A549 treated with RU486 at 1 μM for 4 hours (cell line): Measurements from ENCODE around the gene MLXIPL. TPM values are rescaled to one million over a fixed set of nuclear protein-coding genes. Genes with fewer than 3 reads are reported as not detected.

ENCODE experiments used
- total RNA-seq: library from RNA; stranded (reverse); fragments of 200-300 nt; extraction: Qiagen RNA extraction; gene quantifications from 5 replicates; pipeline ENCODE4 v1.2.3, GENCODE V29; 2022; ENCODE audit warnings: low read depth

The MLXIPL gene, protein sequence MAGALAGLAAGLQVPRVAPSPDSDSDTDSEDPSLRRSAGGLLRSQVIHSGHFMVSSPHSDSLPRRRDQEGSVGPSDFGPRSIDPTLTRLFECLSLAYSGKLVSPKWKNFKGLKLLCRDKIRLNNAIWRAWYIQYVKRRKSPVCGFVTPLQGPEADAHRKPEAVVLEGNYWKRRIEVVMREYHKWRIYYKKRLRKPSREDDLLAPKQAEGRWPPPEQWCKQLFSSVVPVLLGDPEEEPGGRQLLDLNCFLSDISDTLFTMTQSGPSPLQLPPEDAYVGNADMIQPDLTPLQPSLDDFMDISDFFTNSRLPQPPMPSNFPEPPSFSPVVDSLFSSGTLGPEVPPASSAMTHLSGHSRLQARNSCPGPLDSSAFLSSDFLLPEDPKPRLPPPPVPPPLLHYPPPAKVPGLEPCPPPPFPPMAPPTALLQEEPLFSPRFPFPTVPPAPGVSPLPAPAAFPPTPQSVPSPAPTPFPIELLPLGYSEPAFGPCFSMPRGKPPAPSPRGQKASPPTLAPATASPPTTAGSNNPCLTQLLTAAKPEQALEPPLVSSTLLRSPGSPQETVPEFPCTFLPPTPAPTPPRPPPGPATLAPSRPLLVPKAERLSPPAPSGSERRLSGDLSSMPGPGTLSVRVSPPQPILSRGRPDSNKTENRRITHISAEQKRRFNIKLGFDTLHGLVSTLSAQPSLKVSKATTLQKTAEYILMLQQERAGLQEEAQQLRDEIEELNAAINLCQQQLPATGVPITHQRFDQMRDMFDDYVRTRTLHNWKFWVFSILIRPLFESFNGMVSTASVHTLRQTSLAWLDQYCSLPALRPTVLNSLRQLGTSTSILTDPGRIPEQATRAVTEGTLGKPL
- total RNA-seq: 0.63 to 1.3 TPM (median 0.90 TPM) in 5 replicates

GRCh38 chr7:73623798-73624668 lies at the start of gene MLXIPL:
Gene MLXIPL, minus strand, starts transcription at chr7:73624522. Its CDS starts 30 bp downstream, at chr7:73624492.

DNA sequence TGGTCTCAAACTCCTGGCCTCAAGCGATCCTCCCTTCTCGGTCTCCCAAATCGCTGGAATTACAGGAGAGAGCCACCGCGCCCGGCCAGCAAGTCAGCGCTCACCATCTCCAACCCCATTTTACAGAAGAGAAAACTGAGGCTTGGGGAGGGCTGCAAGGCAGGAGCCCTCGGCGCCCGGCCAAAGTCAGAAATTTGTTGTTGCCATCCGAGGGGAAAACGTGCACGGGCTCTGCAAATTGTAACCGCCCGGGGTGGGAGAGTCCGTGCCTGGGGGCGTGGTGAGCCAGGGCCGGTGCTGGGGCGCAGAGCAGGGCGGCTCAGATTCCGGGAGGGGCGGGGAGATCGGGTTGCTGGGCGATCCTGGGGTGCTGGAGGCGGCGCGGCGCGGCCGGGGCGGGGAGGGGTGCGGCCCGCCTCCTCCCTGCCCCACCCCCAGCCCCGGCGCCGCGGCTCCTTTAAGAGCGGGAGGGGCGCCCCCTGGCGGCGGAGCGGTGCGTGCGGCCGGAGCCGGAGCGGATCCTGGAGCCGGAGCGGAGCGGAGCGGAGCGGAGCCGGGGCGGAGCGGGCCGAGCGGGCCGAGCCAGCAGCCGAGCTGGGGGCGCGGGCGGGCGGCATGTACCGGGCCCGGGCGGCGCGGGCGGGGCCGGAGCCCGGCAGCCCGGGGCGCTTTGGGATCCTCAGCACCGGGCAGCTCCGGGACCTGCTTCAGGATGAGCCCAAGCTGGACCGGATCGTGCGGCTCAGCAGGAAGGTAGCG lies 43.2 kb upstream of the MLXIPL start, which contains the start of gene VPS37D:
Gene VPS37D (plus strand): TSS at position 488 of the 759 bp plus-strand sequence. CDS start 128 bp downstream, at position 616.

DNA sequence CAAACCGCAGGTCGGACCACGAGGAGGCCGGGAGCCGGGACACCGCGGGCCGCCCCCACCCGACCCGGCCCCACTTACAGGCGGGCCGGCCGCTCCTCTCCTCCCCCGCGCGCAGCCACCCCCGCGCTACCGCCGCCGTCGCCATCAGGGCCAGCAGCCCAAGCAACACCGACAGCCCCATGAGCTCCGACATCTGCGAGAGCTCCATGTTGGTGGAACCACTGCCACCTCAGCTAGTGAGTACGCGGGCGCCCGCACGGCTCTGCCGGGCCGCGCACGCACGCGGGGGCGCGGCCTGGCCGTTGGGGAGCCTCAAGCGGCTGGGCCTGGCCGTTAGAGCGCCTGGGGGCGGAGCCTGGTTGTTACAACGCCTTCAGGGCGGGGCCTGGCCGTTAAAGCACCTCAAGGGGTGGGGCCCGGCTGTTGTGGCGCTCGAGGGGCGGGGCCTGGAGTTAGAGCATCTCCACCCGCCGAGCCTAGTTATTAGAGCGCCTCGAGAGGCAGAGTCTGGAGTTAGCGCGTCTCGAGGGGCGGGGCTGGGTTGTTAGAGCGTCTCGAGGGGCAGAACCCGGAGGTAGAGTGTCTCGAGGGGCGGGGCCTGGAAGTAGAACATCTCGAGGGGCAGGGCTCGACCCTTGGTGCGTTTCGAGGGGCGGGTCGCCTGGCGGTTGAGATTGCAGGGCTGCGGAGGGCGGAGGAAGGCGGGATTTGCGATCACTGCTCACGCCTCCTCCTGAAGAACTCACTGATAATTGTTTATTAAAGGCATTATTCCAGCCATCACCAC lies 45.8 kb downstream of the MLXIPL start, which contains the start of gene TBL2:
Gene TBL2 (minus strand): TSS at position 238 of the 787 bp plus-strand sequence. CDS start 30 bp downstream, at position 208.

DNA sequence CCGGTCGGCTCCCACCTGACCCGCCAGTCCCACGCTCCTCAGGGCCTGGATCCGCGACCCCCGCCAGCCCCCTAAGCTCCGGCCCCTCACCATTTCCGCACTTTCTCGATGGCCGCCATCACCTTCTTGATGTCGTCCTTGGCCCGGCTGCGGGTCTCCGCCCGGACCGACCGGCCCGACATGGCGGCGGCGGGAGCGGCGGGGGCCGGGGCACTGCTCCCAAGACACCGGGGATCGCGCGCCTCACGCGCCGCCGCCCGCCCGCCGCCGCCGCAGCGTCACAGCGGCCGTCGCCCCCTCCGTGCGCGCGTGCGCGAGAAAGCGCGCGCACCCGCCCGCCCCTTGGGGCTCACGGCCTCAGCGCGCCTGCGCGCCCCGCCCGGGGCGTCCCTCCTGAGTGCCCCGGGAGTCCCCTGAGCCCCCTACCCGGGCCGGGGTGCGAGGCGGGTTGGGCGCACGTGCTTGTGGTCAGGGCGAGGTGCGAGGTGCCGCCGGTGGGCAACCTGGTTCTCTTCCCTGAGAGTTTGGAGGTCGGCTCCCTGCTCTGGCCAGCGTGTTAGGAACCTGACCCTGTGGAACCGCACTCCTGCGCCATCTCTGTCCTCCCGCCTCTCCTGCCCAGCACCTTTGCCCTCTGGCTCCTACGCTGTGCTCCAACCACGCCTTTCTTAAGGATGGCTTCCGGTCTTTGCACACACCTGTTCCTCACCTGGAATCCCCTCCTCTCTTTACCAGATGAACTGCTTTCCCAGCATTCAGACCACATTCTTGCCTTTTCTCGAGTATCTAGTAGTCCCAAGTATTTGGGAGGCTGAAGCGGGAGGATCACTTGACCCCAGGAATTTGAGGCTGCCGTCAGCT lies 66.7 kb downstream of the MLXIPL start, which contains the start of gene BCL7B:
Gene BCL7B (minus strand): TSS at position 294 of the 861 bp plus-strand sequence. CDS start 112 bp downstream, at position 182.

Other genes starting within 250 kb of the MLXIPL start
- gene FZD9, start 190.7 kb downstream of the MLXIPL start, total RNA-seq: 1.1 to 2.0 TPM (median 1.9 TPM) in 5 replicates
- gene BAZ1B, start 102.2 kb downstream of the MLXIPL start, total RNA-seq: 52.1 to 66.9 TPM (median 61.1 TPM) in 5 replicates
- 64.3 to 77.7 TPM (median 72.6 TPM) in 5 replicates for gene BCL7B, start 66.8 kb downstream of the MLXIPL start, total RNA-seq
- gene TBL2, start 45.9 kb downstream of the MLXIPL start, total RNA-seq: 54.2 to 57.6 TPM (median 55.2 TPM) in 5 replicates
- 2.9 to 6.0 TPM (median 5.1 TPM) in 5 replicates for gene VPS37D, start 43.3 kb upstream of the MLXIPL start, total RNA-seq
- 6.9 to 10.5 TPM (median 10.2 TPM) in 5 replicates for gene DNAJC30, start 58.9 kb upstream of the MLXIPL start, total RNA-seq
- gene BUD23, start 59.1 kb upstream of the MLXIPL start, total RNA-seq: 126 to 174 TPM (median 136 TPM) in 5 replicates
- gene STX1A, start 95.1 kb upstream of the MLXIPL start, total RNA-seq: 58.5 to 80.4 TPM (median 70.2 TPM) in 5 replicates
- gene ABHD11, start 114.3 kb upstream of the MLXIPL start, total RNA-seq: 20.5 to 29.3 TPM (median 24.9 TPM) in 5 replicates
- gene CLDN3, start 145.7 kb upstream of the MLXIPL start, total RNA-seq: 1.4 to 3.4 TPM (median 2.9 TPM) in 5 replicates
- gene CLDN4, start 206.5 kb upstream of the MLXIPL start, total RNA-seq: 4.2 to 7.1 TPM (median 5.1 TPM) in 5 replicates
- gene METTL27, start 218.0 kb upstream of the MLXIPL start, total RNA-seq: 7.2 to 11.6 TPM (median 9.1 TPM) in 5 replicates
- 0.20 to 0.54 TPM in 2 of 5 replicates, not detected in the others for gene TMEM270, start 236.6 kb upstream of the MLXIPL start, total RNA-seq